ENCODE results near the gene FOXP2.

The FOXP2 gene

GRCh38 chr7:114412548-114412947 is 2.1 kb upstream of the FOXP2 start:
- in situ Hi-C loops (cut with MboI; ENCODE audit: low sequenced_read_pairs) = loop anchor here (25.0 kb wide), 1 partner anchor 250 kb away; no protein-coding TSS in a partner anchor
- DNase-seq (ENCODE audit: low spot score in 2 of 2) = no peak
- no peaks in the 10 kb centered on the region for H3K36me3 ChIP-seq (replicated peaks)
- no peaks in the 10 kb centered on the region for H3K27me3 ChIP-seq (ENCODE audit: low read depth)
- peaks cover 27% of the 10 kb centered on the region for H3K4me1 ChIP-seq
- no peak overlapping the region for H3K4me3 ChIP-seq
- H3K9me3 ChIP-seq = no peaks in the 10 kb centered on the region

- Histone ChIP-seq H3K27me3 (ENCODE audit: low read depth) (no peaks in the 10 kb centered on the region), H3K4me1 (peaks cover 34% of the 10 kb centered on the region), H3K9me3 (no peaks in the 10 kb centered on the region), H3K4me3 (no peak overlapping the region), H3K36me3 (replicated peaks) (no peaks in the 10 kb centered on the region)
- in situ Hi-C loops (cut with MboI; ENCODE audit: low sequenced_read_pairs) = loop anchor here (25.0 kb wide), 1 partner anchor 249 kb away; no protein-coding TSS in a partner anchor
- DNase-seq (ENCODE audit: low spot score in 2 of 2) = no peak
Observed at GRCh38 chr7:114413761-114414155, 857 bp upstream of the FOXP2 start.

- Histone ChIP-seq H3K36me3 (replicated peaks) (no peaks in the 10 kb centered on the region), H3K4me3 (peak overlapping the region; percentile 22), H3K27me3 (ENCODE audit: low read depth) (no peaks in the 10 kb centered on the region), H3K4me1 (peaks cover 34% of the 10 kb centered on the region), H3K9me3 (no peaks in the 10 kb centered on the region)
- no peak for DNase-seq (ENCODE audit: low spot score in 2 of 2)
- in situ Hi-C loops (cut with MboI; ENCODE audit: low sequenced_read_pairs) = loop anchor here (25.0 kb wide), 1 partner anchor 247 kb away; no protein-coding TSS in a partner anchor
Observed at GRCh38 chr7:114415064-114415989, 712 bp downstream of the FOXP2 start.

- no peak for DNase-seq (ENCODE audit: low spot score in 2 of 2)
- Histone ChIP-seq H3K36me3 (replicated peaks) (no peaks in the 10 kb centered on the region), H3K27me3 (ENCODE audit: low read depth) (no peaks in the 10 kb centered on the region), H3K4me1 (peaks cover 34% of the 10 kb centered on the region), H3K9me3 (no peaks in the 10 kb centered on the region), H3K4me3 (peak overlapping the region; percentile 22)
- in situ Hi-C loops (cut with MboI; ENCODE audit: low sequenced_read_pairs) = loop anchor here (25.0 kb wide), 1 partner anchor 246 kb away; no protein-coding TSS in a partner anchor
Observed at GRCh38 chr7:114416129-114416990, 1.7 kb downstream of the FOXP2 start.

- DNase-seq (ENCODE audit: low spot score in 2 of 2) = no peak
- no peaks in the 10 kb centered on the region for H3K27me3 ChIP-seq (ENCODE audit: low read depth)
- H3K9me3 ChIP-seq = no peaks in the 10 kb centered on the region
- H3K4me1 ChIP-seq = peaks cover 34% of the 10 kb centered on the region
- in situ Hi-C loops (cut with MboI; ENCODE audit: low sequenced_read_pairs) = loop anchor here (25.0 kb wide), 1 partner anchor 245 kb away; no protein-coding TSS in a partner anchor
- H3K36me3 ChIP-seq (replicated peaks) = no peaks in the 10 kb centered on the region
- H3K4me3 ChIP-seq = no peak overlapping the region
Observed at GRCh38 chr7:114417290-114417689, 2.7 kb downstream of the FOXP2 start.

GRCh38 chr7:114418117-114418516 is 3.5 kb downstream of the FOXP2 start:
- no peak for DNase-seq (ENCODE audit: low spot score in 2 of 2)
- H3K4me3 ChIP-seq = no peak overlapping the region
- peaks cover 34% of the 10 kb centered on the region for H3K4me1 ChIP-seq
- in situ Hi-C loops (cut with MboI; ENCODE audit: low sequenced_read_pairs) = loop anchor here (25.0 kb wide), 1 partner anchor 244 kb away; no protein-coding TSS in a partner anchor
- no peaks in the 10 kb centered on the region for H3K9me3 ChIP-seq
- no peaks in the 10 kb centered on the region for H3K27me3 ChIP-seq (ENCODE audit: low read depth)
- no peaks in the 10 kb centered on the region for H3K36me3 ChIP-seq (replicated peaks)

- no peak for DNase-seq (ENCODE audit: low spot score in 2 of 2)
- H3K4me3 ChIP-seq = no peak overlapping the region
- no peaks in the 10 kb centered on the region for H3K27me3 ChIP-seq (ENCODE audit: low read depth)
- H3K4me1 ChIP-seq = peaks cover 20% of the 10 kb centered on the region
- no peaks in the 10 kb centered on the region for H3K36me3 ChIP-seq (replicated peaks)
- no peaks in the 10 kb centered on the region for H3K9me3 ChIP-seq
- in situ Hi-C loops (cut with MboI; ENCODE audit: low sequenced_read_pairs) = loop anchor here (25.0 kb wide), 1 partner anchor 243 kb away; no protein-coding TSS in a partner anchor
Observed at GRCh38 chr7:114419441-114420272, 5.0 kb downstream of the FOXP2 start.

- peak in 1 of 2 experiments; percentile 21 for DNase-seq (ENCODE audit: low spot score in 2 of 2)
- Histone ChIP-seq H3K27me3 (ENCODE audit: low read depth) (no peaks in the 10 kb centered on the region), H3K4me3 (no peak overlapping the region), H3K9me3 (no peaks in the 10 kb centered on the region), H3K36me3 (replicated peaks) (no peaks in the 10 kb centered on the region), H3K4me1 (peaks cover 4% of the 10 kb centered on the region; the same call in 1 of the 2 replicates)
- in situ Hi-C loops (cut with MboI; ENCODE audit: low sequenced_read_pairs) = loop anchor here (25.0 kb wide), 1 partner anchor 239 kb away; no protein-coding TSS in a partner anchor
Observed at GRCh38 chr7:114422507-114423501, 8.2 kb downstream of the FOXP2 start.

GRCh38 chr7:114426382-114426781 is 11.8 kb downstream of the FOXP2 start:
- Histone ChIP-seq H3K9me3 (no peaks in the 10 kb centered on the region), H3K27me3 (ENCODE audit: low read depth) (no peaks in the 10 kb centered on the region), H3K36me3 (replicated peaks) (no peaks in the 10 kb centered on the region), H3K4me3 (no peak overlapping the region), H3K4me1 (no peaks in the 10 kb centered on the region)
- in situ Hi-C loops (cut with MboI; ENCODE audit: low sequenced_read_pairs) = no loop called here
- DNase-seq (ENCODE audit: low spot score in 2 of 2) = no peak

GRCh38 chr7:114426824-114427223 is 12.2 kb downstream of the FOXP2 start:
- Histone ChIP-seq H3K27me3 (ENCODE audit: low read depth) (no peaks in the 10 kb centered on the region), H3K36me3 (replicated peaks) (no peaks in the 10 kb centered on the region), H3K4me1 (no peaks in the 10 kb centered on the region), H3K9me3 (no peaks in the 10 kb centered on the region), H3K4me3 (no peak overlapping the region)
- DNase-seq (ENCODE audit: low spot score in 2 of 2) = peak in 1 of 2 experiments; percentile 54
- in situ Hi-C loops (cut with MboI; ENCODE audit: low sequenced_read_pairs) = no loop called here

GRCh38 chr7:114428211-114428610 is 13.6 kb downstream of the FOXP2 start:
- no peaks in the 10 kb centered on the region for H3K36me3 ChIP-seq (replicated peaks)
- no peaks in the 10 kb centered on the region for H3K27me3 ChIP-seq (ENCODE audit: low read depth)
- no peak for DNase-seq (ENCODE audit: low spot score in 2 of 2)
- no peaks in the 10 kb centered on the region for H3K4me1 ChIP-seq
- no peak overlapping the region for H3K4me3 ChIP-seq
- in situ Hi-C loops (cut with MboI; ENCODE audit: low sequenced_read_pairs) = no loop called here
- H3K9me3 ChIP-seq = no peaks in the 10 kb centered on the region

- Histone ChIP-seq H3K36me3 (replicated peaks) (no peaks in the 10 kb centered on the region), H3K4me1 (no peaks in the 10 kb centered on the region), H3K4me3 (no peak overlapping the region), H3K27me3 (ENCODE audit: low read depth) (no peaks in the 10 kb centered on the region), H3K9me3 (no peaks in the 10 kb centered on the region)
- in situ Hi-C loops (cut with MboI; ENCODE audit: low sequenced_read_pairs) = no loop called here
- DNase-seq (ENCODE audit: low spot score in 2 of 2) = no peak
Observed at GRCh38 chr7:114431189-114431588, 16.6 kb downstream of the FOXP2 start.
